OCI-LY3 (cell line): ENCODE measurements around the gene GHRHR.

ENCODE experiments used
- H2AFZ ChIP-seq: fragments of 200-600, 300-600 bp; shearing (Covaris generic); 2 replicates; pipeline ENCODE4 v1.6.0; 2014; ENCODE audit warnings: antibody characterized with exemption, low read depth, low read length
- H3K27ac ChIP-seq: fragments of 200-600, 300-600 bp; sonication (generic); 2 replicates; pipeline ENCODE4 v1.5.1; 2014; ENCODE audit warnings: mild to moderate bottlenecking, low read length, moderate library complexity, mixed read lengths
- H3K27me3 ChIP-seq: fragments of 200-600, 300-600 bp; sonication (generic); 2 replicates; pipeline ENCODE4 v1.6.1; 2014; ENCODE audit warnings: low read depth, low read length, mixed read lengths
- H3K36me3 ChIP-seq: fragments of 200-600, 300-600 bp; sonication (generic); replicated peaks from 2 replicates; pipeline ENCODE3; 2014; ENCODE audit warnings: low read depth, low read length, mixed read lengths
- H3K4me1 ChIP-seq: fragments of 300-600, 200-600 bp; sonication (generic); 2 replicates; pipeline ENCODE4 v1.6.1; 2014; ENCODE audit warnings: low read length, mixed read lengths
- H3K4me2 ChIP-seq: fragments of 200-600, 300-600 bp; sonication (generic); 2 replicates; pipeline ENCODE4 v1.6.1; 2014; ENCODE audit warnings: low read length, mixed read lengths
- H3K4me3 ChIP-seq: fragments of 300-600, 200-600 bp; sonication (generic); 2 replicates; pipeline ENCODE4 v1.5.1; 2014; ENCODE audit warnings: antibody characterized with exemption, mild to moderate bottlenecking, low read length, moderate library complexity
- H3K79me2 ChIP-seq: fragments of 300-600, 200-600 bp; shearing (Covaris generic); 2 replicates; pipeline ENCODE4 v1.6.1; 2014; ENCODE audit warnings: mild to moderate bottlenecking, low read length, mixed read lengths
- H3K9ac ChIP-seq: fragments of 300-600, 200-600 bp; shearing (Covaris generic); 2 replicates; pipeline ENCODE4 v1.6.0; 2014; ENCODE audit warnings: mild to moderate bottlenecking, low read length, moderate library complexity
- H3K9me3 ChIP-seq: fragments of 200-600, 300-600 bp; shearing (Covaris generic); 2 replicates; pipeline ENCODE4 v1.6.1; 2014; ENCODE audit warnings: low read length, mixed read lengths; ENCODE audit not compliant: insufficient read depth
- H4K20me1 ChIP-seq: fragments of 200-600, 300-600 bp; sonication (generic); 2 replicates; pipeline ENCODE4 v1.6.1; 2016; ENCODE audit warnings: low read length, mixed read lengths; ENCODE audit not compliant: insufficient read depth
- CTCF ChIP-seq: fragments of 200-600, 300-600 bp; sonication (generic); IDR thresholded peaks from 2 replicates; pipeline ENCODE4 v1.5.1; 2014; ENCODE audit warnings: antibody characterized with exemption, low read length, low read depth
- EZH2phosphoT487 ChIP-seq: fragments of 200-600 bp; shearing (Covaris generic); IDR thresholded peaks from 2 replicates; pipeline ENCODE4 v1.6.1; 2018; ENCODE audit warnings: antibody characterized with exemption, mixed run types, low read depth

GHRHR gene

GRCh38 chr7:31023877-31024276 is 60.1 kb downstream of the GHRHR start:
- Histone ChIP-seq H3K4me3 (no peak overlapping the region), H3K4me2 (no peak overlapping the region), H3K9ac (no peak overlapping the region), H3K79me2 (no peaks in the 10 kb centered on the region), H3K36me3 (no peaks in the 10 kb centered on the region), H3K27me3 (no peaks in the 10 kb centered on the region), H3K4me1 (no peaks in the 10 kb centered on the region), H4K20me1 (no peaks in the 10 kb centered on the region), H3K9me3 (no peaks in the 10 kb centered on the region), H2AFZ (no peak overlapping the region), H3K27ac (no peak overlapping the region)
- TF ChIP-seq EZH2phosphoT487 (no peak), CTCF (no peak)

GRCh38 chr7:31027161-31027965 is 63.6 kb downstream of the GHRHR start:
- no peaks in the 10 kb centered on the region for H3K9me3 ChIP-seq
- no peak overlapping the region for H2AFZ ChIP-seq
- no peaks in the 10 kb centered on the region for H3K36me3 ChIP-seq
- no peak overlapping the region for H3K4me2 ChIP-seq
- H3K4me3 ChIP-seq: no peak overlapping the region
- H3K9ac ChIP-seq: no peak overlapping the region
- no peaks in the 10 kb centered on the region for H3K4me1 ChIP-seq
- no peaks in the 10 kb centered on the region for H4K20me1 ChIP-seq
- H3K27ac ChIP-seq: no peak overlapping the region
- TF ChIP-seq CTCF: no peak
- no peak for TF ChIP-seq EZH2phosphoT487
- H3K27me3 ChIP-seq: no peaks in the 10 kb centered on the region
- H3K79me2 ChIP-seq: no peaks in the 10 kb centered on the region

- no peak overlapping the region for H3K27ac ChIP-seq
- H3K79me2 ChIP-seq: no peaks in the 10 kb centered on the region
- H3K9me3 ChIP-seq: no peaks in the 10 kb centered on the region
- no peaks in the 10 kb centered on the region for H3K4me1 ChIP-seq
- no peak overlapping the region for H3K4me2 ChIP-seq
- no peak for TF ChIP-seq EZH2phosphoT487
- no peak for TF ChIP-seq CTCF
- H3K36me3 ChIP-seq: no peaks in the 10 kb centered on the region
- H3K4me3 ChIP-seq: no peak overlapping the region
- no peak overlapping the region for H2AFZ ChIP-seq
- no peaks in the 10 kb centered on the region for H4K20me1 ChIP-seq
- H3K27me3 ChIP-seq: no peaks in the 10 kb centered on the region
- no peak overlapping the region for H3K9ac ChIP-seq
These were observed 64.3 kb downstream of the GHRHR start for GRCh38 chr7:31028006-31028405.

GRCh38 chr7:31028417-31028992 is 64.8 kb downstream of the GHRHR start:
- Histone ChIP-seq H3K9me3 (no peaks in the 10 kb centered on the region), H3K4me1 (no peaks in the 10 kb centered on the region), H3K79me2 (no peaks in the 10 kb centered on the region), H4K20me1 (no peaks in the 10 kb centered on the region), H3K27ac (no peak overlapping the region), H3K4me2 (no peak overlapping the region), H3K9ac (no peak overlapping the region), H2AFZ (no peak overlapping the region), H3K36me3 (no peaks in the 10 kb centered on the region), H3K27me3 (no peaks in the 10 kb centered on the region), H3K4me3 (no peak overlapping the region)
- TF ChIP-seq CTCF: no peak
- no peak for TF ChIP-seq EZH2phosphoT487
